ENCODE data around the gene SLC14A1.

DNA sequence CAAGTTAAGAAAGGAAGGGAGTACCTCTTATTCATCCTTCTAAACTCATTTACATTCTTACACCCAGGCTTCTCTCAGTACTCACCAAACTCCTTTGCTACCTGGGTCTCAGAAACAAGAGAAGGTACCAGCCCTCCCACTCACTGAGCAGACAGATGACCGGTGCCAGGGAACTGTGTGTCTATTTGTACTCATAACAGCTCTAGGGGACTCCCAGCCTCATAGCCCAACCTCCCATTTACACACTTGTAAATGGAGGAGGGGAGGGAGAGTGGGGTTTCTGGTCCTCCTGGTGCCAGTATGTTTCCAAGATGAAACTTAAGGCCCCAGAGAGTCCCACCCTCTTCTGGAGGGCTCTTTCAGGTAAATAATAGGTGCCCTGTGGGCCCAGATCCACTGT, 58.7 kb downstream of the SLC14A1 start:
- TF ChIP-seq, protein P1, sequence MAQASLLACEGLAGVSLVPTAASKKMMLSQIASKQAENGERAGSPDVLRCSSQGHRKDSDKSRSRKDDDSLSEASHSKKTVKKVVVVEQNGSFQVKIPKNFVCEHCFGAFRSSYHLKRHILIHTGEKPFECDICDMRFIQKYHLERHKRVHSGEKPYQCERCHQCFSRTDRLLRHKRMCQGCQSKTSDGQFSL (CRISPR knock-in tag; IDR thresholded peaks at IDR 0.05), result no peak
- TF ChIP-seq HDAC1 (CRISPR knock-in tag; IDR thresholded peaks at IDR 0.05), result no peak
- TF ChIP-seq, protein P2, sequence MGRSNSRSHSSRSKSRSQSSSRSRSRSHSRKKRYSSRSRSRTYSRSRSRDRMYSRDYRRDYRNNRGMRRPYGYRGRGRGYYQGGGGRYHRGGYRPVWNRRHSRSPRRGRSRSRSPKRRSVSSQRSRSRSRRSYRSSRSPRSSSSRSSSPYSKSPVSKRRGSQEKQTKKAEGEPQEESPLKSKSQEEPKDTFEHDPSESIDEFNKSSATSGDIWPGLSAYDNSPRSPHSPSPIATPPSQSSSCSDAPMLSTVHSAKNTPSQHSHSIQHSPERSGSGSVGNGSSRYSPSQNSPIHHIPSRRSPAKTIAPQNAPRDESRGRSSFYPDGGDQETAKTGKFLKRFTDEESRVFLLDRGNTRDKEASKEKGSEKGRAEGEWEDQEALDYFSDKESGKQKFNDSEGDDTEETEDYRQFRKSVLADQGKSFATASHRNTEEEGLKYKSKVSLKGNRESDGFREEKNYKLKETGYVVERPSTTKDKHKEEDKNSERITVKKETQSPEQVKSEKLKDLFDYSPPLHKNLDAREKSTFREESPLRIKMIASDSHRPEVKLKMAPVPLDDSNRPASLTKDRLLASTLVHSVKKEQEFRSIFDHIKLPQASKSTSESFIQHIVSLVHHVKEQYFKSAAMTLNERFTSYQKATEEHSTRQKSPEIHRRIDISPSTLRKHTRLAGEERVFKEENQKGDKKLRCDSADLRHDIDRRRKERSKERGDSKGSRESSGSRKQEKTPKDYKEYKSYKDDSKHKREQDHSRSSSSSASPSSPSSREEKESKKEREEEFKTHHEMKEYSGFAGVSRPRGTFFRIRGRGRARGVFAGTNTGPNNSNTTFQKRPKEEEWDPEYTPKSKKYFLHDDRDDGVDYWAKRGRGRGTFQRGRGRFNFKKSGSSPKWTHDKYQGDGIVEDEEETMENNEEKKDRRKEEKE (IDR thresholded peaks at IDR 0.05), result no peak
- TF ChIP-seq CREM (IDR thresholded peaks at IDR 0.05), result no peak
- no peak for TF ChIP-seq CREM (CRISPR knock-in tag; IDR thresholded peaks at IDR 0.05)
- TF ChIP-seq, protein P3, sequence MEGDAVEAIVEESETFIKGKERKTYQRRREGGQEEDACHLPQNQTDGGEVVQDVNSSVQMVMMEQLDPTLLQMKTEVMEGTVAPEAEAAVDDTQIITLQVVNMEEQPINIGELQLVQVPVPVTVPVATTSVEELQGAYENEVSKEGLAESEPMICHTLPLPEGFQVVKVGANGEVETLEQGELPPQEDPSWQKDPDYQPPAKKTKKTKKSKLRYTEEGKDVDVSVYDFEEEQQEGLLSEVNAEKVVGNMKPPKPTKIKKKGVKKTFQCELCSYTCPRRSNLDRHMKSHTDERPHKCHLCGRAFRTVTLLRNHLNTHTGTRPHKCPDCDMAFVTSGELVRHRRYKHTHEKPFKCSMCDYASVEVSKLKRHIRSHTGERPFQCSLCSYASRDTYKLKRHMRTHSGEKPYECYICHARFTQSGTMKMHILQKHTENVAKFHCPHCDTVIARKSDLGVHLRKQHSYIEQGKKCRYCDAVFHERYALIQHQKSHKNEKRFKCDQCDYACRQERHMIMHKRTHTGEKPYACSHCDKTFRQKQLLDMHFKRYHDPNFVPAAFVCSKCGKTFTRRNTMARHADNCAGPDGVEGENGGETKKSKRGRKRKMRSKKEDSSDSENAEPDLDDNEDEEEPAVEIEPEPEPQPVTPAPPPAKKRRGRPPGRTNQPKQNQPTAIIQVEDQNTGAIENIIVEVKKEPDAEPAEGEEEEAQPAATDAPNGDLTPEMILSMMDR (CRISPR knock-in tag; IDR thresholded peaks at IDR 0.05), result no peak
- no peak for TF ChIP-seq NFAT5 (CRISPR knock-in tag; IDR thresholded peaks at IDR 0.05)
- TF ChIP-seq ZBTB7B (CRISPR knock-in tag; IDR thresholded peaks at IDR 0.05), result no peak

All from HepG2 (cell line).